ENCODE data around the gene CUX1. TPM values are rescaled to one million over a fixed set of nuclear protein-coding genes. Genes with fewer than 3 reads are reported as not detected.

Gene CUX1
- total RNA-seq, 1 donor from 2014 or later, result 89.1 TPM

DNA sequence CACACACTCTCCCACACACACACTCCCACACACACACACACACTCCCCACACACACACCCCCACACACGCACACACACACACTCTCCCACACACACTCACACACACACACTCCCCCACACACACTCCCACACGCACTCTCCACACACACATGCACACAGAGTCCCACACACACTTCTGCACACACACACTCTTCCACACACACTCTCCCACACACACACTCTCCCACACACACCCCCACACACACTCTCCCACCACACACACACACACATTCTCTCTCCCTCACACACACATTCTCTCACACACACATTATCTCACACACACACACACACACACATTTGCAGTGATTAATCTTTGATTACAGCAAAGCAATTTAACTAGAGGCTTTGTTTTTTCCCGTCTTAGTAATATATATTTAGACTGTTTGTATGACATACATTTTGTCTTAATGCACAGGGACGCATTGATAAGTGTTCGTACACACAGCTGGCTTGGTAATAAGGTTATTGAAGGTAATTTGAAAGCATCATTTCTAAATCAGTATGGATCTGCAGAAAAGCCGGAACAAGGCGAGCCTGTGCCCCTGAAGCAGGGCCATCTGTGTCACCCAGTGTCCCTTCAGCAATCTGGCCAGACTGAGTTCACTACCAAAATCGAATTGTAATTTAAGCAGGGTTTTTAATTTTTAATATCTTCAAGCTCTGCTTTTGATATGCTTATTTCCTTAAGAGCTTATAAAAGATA, 399.3 kb downstream of the CUX1 start:
- no peaks in the 10 kb centered on the region for H3K9me3 Mint-ChIP-seq (ENCODE audit: unreplicated experiment)

DNA sequence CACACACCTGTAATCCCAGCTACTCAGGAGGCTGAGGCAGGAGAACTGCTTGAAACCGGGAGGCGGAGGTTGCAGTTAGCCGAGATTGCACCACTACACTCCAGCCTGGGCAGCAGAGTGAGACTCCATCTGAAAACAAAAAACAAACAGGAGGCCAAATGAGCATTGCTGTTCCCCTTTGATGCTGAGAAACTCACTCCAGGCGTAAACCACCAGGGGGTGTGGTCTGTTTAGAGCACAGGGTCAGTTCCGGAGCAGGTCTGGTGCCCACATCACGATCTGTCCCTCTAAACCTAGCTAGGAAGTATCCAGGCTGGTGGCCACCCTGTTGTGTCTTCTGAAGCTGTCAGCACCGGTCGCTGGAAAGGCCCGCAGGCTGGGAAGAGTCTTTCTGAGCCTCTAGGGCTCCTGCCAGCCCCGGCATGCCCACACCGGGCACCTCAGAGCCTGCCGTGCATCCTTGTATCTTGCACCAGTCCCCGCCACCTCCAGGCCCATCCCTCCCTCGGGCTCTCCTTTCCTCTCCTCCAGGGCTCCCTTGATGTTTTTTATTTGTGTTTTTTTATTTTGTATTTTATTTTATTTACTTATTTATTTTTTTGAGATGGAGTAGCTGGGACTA, 402.9 kb downstream of the CUX1 start:
- no peaks in the 10 kb centered on the region for H3K9me3 Mint-ChIP-seq (ENCODE audit: unreplicated experiment)
- TF ChIP-seq, protein P1, sequence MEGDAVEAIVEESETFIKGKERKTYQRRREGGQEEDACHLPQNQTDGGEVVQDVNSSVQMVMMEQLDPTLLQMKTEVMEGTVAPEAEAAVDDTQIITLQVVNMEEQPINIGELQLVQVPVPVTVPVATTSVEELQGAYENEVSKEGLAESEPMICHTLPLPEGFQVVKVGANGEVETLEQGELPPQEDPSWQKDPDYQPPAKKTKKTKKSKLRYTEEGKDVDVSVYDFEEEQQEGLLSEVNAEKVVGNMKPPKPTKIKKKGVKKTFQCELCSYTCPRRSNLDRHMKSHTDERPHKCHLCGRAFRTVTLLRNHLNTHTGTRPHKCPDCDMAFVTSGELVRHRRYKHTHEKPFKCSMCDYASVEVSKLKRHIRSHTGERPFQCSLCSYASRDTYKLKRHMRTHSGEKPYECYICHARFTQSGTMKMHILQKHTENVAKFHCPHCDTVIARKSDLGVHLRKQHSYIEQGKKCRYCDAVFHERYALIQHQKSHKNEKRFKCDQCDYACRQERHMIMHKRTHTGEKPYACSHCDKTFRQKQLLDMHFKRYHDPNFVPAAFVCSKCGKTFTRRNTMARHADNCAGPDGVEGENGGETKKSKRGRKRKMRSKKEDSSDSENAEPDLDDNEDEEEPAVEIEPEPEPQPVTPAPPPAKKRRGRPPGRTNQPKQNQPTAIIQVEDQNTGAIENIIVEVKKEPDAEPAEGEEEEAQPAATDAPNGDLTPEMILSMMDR (IDR thresholded peaks at IDR 0.05), result no peak
- H3K4me1 Mint-ChIP-seq (ENCODE audit: unreplicated experiment), result peaks cover 13% of the 10 kb centered on the region
- peak overlapping the region; percentile 38 for H3K27ac Mint-ChIP-seq (ENCODE audit: unreplicated experiment)
- H3K4me3 Mint-ChIP-seq (ENCODE audit: unreplicated experiment), result no peak overlapping the region
- DNase-seq (ENCODE audit: extremely low spot score, unreplicated experiment), result no peak
- H3K27me3 Mint-ChIP-seq (ENCODE audit: unreplicated experiment), result no peaks in the 10 kb centered on the region
- H3K36me3 Mint-ChIP-seq (ENCODE audit: unreplicated experiment), result peaks cover 7% of the 10 kb centered on the region

More for the DNA sequence above, 399.3 kb downstream of the CUX1 start:
- Mint-ChIP-seq H3K27me3 (ENCODE audit: unreplicated experiment) (no peaks in the 10 kb centered on the region), H3K4me1 (ENCODE audit: unreplicated experiment) (peaks cover 13% of the 10 kb centered on the region), H3K36me3 (ENCODE audit: unreplicated experiment) (peaks cover 14% of the 10 kb centered on the region), H3K4me3 (ENCODE audit: unreplicated experiment) (no peak overlapping the region), H3K27ac (ENCODE audit: unreplicated experiment) (no peak overlapping the region)
- TF ChIP-seq, protein P1 (IDR thresholded peaks at IDR 0.05), result no peak
- no peak for DNase-seq (ENCODE audit: extremely low spot score, unreplicated experiment)

DNA sequence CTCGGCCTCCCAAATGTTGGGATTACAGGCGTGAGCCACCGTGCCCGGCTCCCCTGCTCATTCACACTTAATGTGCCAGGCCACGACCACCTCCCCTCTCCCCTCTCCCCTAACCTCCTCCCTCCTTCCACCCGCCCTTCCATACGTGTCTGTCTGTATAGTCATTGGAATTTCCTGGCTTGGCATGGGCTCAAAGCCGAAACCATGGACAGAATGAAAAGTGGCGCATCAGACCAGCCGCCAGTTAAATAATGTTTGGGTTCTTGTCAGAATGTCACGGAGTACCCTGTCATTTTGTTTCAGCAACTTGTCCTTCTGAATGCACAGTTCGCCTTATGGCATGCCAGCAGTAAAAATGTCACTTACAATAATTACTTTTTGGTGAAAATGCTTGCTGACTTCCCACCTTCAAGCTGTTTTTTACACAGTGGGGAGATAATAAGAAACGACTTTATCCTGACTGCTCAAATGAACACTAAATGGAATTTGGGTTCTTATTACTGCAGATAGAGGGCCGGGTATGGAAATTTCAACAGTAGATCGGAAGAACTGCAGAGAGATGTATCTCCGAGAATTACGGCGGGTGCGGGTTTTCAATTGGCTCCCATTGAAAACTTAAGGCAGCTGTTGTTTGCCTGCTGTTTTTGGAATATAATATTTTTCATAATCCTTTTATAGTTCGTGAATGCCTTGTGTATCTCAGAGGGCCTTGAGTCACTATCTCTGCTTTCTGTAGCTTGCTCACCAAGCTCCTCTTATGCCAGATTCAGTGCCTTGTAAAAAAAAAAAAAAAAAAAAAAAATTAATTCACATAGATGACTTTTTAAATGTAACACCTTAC, 403.8 kb downstream of the CUX1 start:
- no peaks in the 10 kb centered on the region for H3K27me3 Mint-ChIP-seq (ENCODE audit: unreplicated experiment)
- TF ChIP-seq, protein P1 (IDR thresholded peaks at IDR 0.05), result no peak
- peak overlapping the region; percentile 72 for H3K27ac Mint-ChIP-seq (ENCODE audit: unreplicated experiment)
- H3K4me1 Mint-ChIP-seq (ENCODE audit: unreplicated experiment), result peaks cover 13% of the 10 kb centered on the region
- no peaks in the 10 kb centered on the region for H3K9me3 Mint-ChIP-seq (ENCODE audit: unreplicated experiment)
- H3K4me3 Mint-ChIP-seq (ENCODE audit: unreplicated experiment), result no peak overlapping the region
- peaks cover 3% of the 10 kb centered on the region for H3K36me3 Mint-ChIP-seq (ENCODE audit: unreplicated experiment)
- no peak for DNase-seq (ENCODE audit: extremely low spot score, unreplicated experiment)

DNA sequence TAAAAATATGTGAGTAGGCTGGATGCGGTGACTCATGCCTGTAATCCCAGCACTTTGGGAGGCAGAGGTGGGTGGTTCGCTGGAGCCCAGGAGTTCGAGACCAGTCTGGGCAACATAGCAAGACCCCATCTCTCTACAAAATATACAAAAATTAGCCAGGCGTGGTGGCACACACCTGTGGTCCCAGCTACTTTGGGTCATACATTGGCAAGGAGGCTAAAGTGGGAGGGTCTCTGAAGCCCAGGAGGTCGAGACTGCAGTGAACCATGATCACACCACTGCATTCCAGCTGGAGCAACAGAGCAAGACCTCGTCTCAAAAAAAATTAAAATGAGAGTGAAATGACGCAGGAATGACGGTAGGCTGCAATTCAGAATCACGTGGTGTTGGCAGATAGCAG, 404.5 kb downstream of the CUX1 start:
- TF ChIP-seq, protein P1 (IDR thresholded peaks at IDR 0.05), result no peak
- H3K27ac Mint-ChIP-seq (ENCODE audit: unreplicated experiment), result no peak overlapping the region
- H3K4me1 Mint-ChIP-seq (ENCODE audit: unreplicated experiment), result peaks cover 13% of the 10 kb centered on the region
- no peaks in the 10 kb centered on the region for H3K27me3 Mint-ChIP-seq (ENCODE audit: unreplicated experiment)
- H3K9me3 Mint-ChIP-seq (ENCODE audit: unreplicated experiment), result no peaks in the 10 kb centered on the region
- H3K4me3 Mint-ChIP-seq (ENCODE audit: unreplicated experiment), result no peak overlapping the region
- DNase-seq (ENCODE audit: extremely low spot score, unreplicated experiment), result no peak
- no peaks in the 10 kb centered on the region for H3K36me3 Mint-ChIP-seq (ENCODE audit: unreplicated experiment)

DNA sequence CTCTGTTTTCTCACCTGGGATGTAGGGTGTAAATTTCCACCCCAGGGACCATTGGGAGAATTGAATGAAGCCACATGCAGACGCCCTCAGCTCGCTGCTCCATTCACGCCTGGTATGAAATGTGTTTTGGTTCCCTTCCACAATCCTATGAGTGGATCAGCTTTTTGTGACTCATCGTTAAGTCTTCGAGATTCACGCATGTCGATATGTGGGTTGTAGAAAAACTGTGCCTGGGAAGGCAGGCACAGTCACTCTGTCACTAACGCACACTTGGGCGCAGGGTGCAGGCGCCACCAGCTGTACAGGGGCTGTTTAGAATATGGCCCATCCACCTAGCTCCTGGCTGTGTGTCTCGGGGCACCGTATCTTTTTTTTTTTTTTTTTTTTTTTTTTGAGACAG, 405.0 kb downstream of the CUX1 start:
- Mint-ChIP-seq H3K9me3 (ENCODE audit: unreplicated experiment) (no peaks in the 10 kb centered on the region), H3K36me3 (ENCODE audit: unreplicated experiment) (no peaks in the 10 kb centered on the region), H3K4me3 (ENCODE audit: unreplicated experiment) (no peak overlapping the region), H3K4me1 (ENCODE audit: unreplicated experiment) (peaks cover 13% of the 10 kb centered on the region), H3K27ac (ENCODE audit: unreplicated experiment) (no peak overlapping the region), H3K27me3 (ENCODE audit: unreplicated experiment) (no peaks in the 10 kb centered on the region)
- TF ChIP-seq, protein P1 (IDR thresholded peaks at IDR 0.05), result no peak
- DNase-seq (ENCODE audit: extremely low spot score, unreplicated experiment), result no peak
